Tibial artery (tissue), 4 donors: ENCODE data around the gene PLEKHN1.

ENCODE experiments used
- DNase-seq, 2 donors: peaks; one replicate each; pipeline ENCODE4 v3.0.0-alpha.2; 2019
- H3K27ac ChIP-seq, 2 donors: fragments of 200-600 bp; sonication (generic) in 1 of 2; 1 replicate in 1 of 2; 2 replicates in 1 of 2; pipeline ENCODE4 v1.5.1; 2018 to 2019; ENCODE audit warnings: mild to moderate bottlenecking in 1 of 2
- H3K27me3 ChIP-seq, 2 donors: fragments of 200-600 bp; sonication (generic) in 1 of 2; one replicate each; pipeline versions ENCODE4 v1.5.1 to v1.6.0; 2016 to 2019
- H3K36me3 ChIP-seq, 3 donors: fragments of 200-600 bp; sonication (generic) in 2 of 3; one replicate each; pipeline ENCODE4 v1.5.1; 2016 to 2019; ENCODE audit warnings: mild to moderate bottlenecking in 2 of 3
- H3K4me1 ChIP-seq, 4 donors: fragments of 200-600 bp; sonication (generic) in 2 of 4; 1 replicate in 3 of 4; 2 replicates in 1 of 4; pipeline ENCODE4 v1.5.1; 2016 to 2019
- H3K4me3 ChIP-seq, 2 donors: fragments of 200-600 bp; sonication (generic) in 1 of 2; 1 replicate in 1 of 2; 2 replicates in 1 of 2; pipeline ENCODE4 v1.5.1; 2018 to 2019; ENCODE audit warnings: mild to moderate bottlenecking in 2 of 2
- H3K9me3 ChIP-seq, 3 donors: fragments of 200-600 bp; sonication (generic) in 1 of 3; one replicate each; pipeline ENCODE4 v1.5.1; 2016 to 2019
- intact Hi-C: fragments of 100-400 bp; cut with DNase I; formaldehyde crosslinking; loops from one replicate; pipeline ENCODE4 v1.15.0; 2023; ENCODE audit warnings: low total_unique reads
- TF ChIP-seq, protein P1 (sequence below), 2 experiments: fragments of 200-600 bp in 1 of 2; fragments of 450-650 bp in 1 of 2; IDR thresholded peaks; one replicate each; pipeline ENCODE4 v1.5.1; 2017 to 2019; ENCODE audit warnings: antibody characterized with exemption in 2 of 2, mild to moderate bottlenecking in 1 of 2, moderate library complexity in 1 of 2

PLEKHN1 gene

DNA sequence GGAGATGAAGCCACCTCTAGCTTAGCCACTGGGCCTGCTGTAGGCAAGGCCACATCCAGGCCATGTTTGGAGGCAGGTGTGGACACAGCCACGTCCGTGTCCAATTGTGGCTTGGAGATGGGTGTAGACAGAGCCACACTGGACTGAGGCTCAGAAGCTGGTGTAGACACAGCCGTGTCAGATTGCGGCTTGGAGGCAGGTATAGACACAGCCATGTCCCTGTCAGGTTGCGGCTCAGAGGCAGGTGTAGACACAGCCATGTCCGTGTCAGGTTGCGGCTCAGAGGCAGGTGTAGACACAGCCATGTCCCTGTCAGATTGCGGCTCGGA is 13.4 kb downstream of the PLEKHN1 start:
- Histone ChIP-seq H3K27me3 (peaks cover 0 to 17% of the 10 kb centered on the region in 2 donors), H3K4me3 (no peak overlapping the region), H3K9me3 (no peaks in the 10 kb centered on the region), H3K36me3 (no peaks in the 10 kb centered on the region), H3K27ac (no peak overlapping the region), H3K4me1 (peaks cover 0 to 33% (median 29%) of the 10 kb centered on the region in 4 donors)
- intact Hi-C loops = no loop called here
- TF ChIP-seq, protein P1, sequence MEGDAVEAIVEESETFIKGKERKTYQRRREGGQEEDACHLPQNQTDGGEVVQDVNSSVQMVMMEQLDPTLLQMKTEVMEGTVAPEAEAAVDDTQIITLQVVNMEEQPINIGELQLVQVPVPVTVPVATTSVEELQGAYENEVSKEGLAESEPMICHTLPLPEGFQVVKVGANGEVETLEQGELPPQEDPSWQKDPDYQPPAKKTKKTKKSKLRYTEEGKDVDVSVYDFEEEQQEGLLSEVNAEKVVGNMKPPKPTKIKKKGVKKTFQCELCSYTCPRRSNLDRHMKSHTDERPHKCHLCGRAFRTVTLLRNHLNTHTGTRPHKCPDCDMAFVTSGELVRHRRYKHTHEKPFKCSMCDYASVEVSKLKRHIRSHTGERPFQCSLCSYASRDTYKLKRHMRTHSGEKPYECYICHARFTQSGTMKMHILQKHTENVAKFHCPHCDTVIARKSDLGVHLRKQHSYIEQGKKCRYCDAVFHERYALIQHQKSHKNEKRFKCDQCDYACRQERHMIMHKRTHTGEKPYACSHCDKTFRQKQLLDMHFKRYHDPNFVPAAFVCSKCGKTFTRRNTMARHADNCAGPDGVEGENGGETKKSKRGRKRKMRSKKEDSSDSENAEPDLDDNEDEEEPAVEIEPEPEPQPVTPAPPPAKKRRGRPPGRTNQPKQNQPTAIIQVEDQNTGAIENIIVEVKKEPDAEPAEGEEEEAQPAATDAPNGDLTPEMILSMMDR (IDR thresholded peaks at IDR 0.05) = no peak
- DNase-seq = no peak

DNA sequence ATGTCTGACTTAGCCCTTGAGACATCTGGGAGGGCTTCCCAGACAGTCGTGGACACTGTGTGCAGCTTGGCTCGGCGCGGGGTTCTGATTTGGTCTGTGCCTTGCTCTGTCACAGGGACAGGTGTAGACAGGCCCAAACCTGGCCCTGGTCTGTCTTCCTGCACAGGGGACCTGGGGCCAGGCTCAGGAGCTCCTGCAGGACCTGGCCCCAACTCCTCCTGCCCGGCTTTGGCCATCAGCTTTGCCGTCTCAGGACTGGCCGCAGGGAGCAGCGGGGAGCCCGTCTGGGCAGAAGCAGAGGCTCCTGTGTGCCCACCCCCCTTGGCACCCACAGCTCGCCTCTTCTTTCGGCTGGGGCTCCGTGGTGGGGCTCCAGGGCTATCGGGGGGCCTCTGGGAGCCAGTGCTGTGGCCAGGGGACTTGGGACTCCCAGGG is 13.9 kb downstream of the PLEKHN1 start:
- intact Hi-C loops = no loop called here
- H3K4me1 ChIP-seq = peaks cover 0 to 33% (median 29%) of the 10 kb centered on the region in 4 donors
- TF ChIP-seq, protein P1 (IDR thresholded peaks at IDR 0.05) = no peak
- no peak overlapping the region for H3K4me3 ChIP-seq
- no peaks in the 10 kb centered on the region for H3K9me3 ChIP-seq
- no peaks in the 10 kb centered on the region for H3K36me3 ChIP-seq
- DNase-seq = no peak
- peaks cover 0 to 13% of the 10 kb centered on the region in 2 donors for H3K27me3 ChIP-seq
- no peak overlapping the region for H3K27ac ChIP-seq

DNA sequence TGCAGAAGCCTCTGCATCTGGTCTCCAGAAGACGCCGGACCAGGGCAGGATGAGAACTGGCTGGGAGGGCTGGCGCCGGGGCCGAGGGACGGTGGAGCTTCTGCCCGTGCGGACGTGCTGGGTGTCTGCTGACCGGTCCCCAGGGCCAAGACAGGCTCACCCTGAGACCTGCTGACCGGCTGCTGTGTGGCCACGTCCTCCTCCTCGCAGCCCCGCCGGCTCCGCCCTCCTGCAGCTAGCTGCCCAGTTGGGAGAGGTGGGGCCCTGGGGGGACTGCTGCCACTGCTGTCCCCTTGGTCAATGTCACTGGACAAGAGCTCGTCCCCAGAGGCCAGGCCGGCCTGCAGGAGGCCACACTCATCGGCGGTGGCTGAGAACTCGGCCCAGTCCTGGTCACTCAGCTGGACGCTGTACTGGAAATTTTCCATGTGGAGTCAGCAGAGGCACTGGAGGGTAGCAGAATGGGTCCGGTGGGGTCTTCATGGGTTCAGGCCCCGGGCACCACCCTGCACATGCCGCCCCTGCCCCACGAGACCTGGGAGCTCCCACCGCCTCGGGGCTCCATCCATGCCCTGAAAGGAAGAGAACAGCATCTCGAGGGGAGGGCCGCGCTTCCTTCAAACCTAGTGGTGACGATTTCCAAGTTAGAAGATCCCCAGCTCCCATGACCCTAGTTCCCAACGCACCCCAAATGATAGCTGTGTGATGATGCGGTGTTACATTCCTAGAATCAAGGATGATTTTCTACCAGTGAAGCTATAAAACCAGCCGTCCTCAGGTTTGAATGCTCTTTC is 14.5 kb downstream of the PLEKHN1 start:
- Histone ChIP-seq H3K9me3 (no peaks in the 10 kb centered on the region), H3K4me3 (no peak overlapping the region), H3K36me3 (no peaks in the 10 kb centered on the region), H3K27ac (peak overlapping the region in 1 of 2 donors; percentile 57), H3K27me3 (peaks cover 0 to 6% of the 10 kb centered on the region in 2 donors), H3K4me1 (peaks cover 0 to 33% (median 26%) of the 10 kb centered on the region in 4 donors)
- intact Hi-C loops = no loop called here
- TF ChIP-seq, protein P1 (IDR thresholded peaks at IDR 0.05) = no peak
- no peak for DNase-seq

DNA sequence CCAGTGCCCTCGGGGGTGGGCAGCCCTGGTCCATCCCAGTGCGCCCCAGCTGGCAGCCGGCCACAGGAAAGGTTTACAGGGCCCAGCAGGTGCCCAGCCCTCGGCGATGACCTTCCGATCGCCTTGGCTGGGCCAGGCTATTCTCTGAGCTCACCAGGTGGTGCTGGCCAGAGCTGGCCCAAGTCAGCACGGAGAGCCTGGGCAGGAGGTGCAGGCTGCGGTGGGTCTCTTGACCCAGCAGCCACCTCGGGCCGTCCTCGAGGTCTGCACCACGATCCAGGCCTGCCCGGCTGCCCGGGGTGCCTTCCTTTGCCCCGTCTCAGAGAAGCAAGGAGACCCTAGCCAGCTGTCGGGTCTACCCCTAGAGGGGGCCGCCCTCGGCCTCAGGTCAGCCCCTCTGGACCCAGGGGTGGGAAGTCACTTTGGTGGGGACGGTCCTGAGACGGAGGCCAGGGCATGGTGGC is 15.2 kb downstream of the PLEKHN1 start:
- Histone ChIP-seq H3K27me3 (peaks cover 0 to 2% of the 10 kb centered on the region in 2 donors), H3K9me3 (no peaks in the 10 kb centered on the region), H3K4me1 (peaks cover 0 to 27% (median 19%) of the 10 kb centered on the region in 4 donors), H3K27ac (peak overlapping the region; percentile 28 to 57), H3K36me3 (no peaks in the 10 kb centered on the region), H3K4me3 (no peak overlapping the region)
- DNase-seq = no peak
- TF ChIP-seq, protein P1 (IDR thresholded peaks at IDR 0.05) = no peak
- intact Hi-C loops = no loop called here

DNA sequence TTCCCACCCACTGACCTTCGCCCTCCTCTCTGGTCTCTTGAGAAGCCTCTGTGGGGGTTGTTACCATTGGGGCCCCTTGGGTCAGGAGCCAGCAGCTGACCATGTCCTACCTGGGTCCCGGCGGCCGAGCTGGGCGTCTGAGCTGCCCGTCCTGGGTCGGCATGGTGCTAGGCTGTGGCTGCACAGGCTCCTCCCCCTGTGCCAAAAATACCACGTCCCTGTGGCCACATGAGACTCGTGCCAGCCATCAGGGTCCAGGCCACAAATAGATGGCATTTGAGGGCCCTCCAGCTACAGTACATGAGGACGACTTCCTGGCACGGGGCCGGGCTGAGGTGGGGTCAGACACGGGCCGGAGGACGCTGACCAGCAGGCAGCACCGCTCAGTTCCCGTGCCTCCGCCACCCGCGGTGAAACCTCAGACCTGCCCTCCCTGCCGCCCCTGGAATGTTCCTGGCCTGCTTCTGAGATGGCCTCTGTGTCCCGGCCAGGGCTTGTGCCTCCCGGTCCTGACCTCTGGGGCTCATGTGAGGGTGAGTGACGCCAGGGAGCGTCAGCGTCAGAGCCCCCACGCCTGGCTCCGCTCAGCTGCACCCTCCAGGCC is 15.8 kb downstream of the PLEKHN1 start, which contains the start of gene PERM1:
TSS of gene PERM1 (minus strand) at position 139 of the 604 bp plus-strand sequence. CDS start 1,064 bp downstream, outside the sequence.
- TF ChIP-seq, protein P1 (IDR thresholded peaks at IDR 0.05) = no peak
- intact Hi-C loops = no loop called here
- Histone ChIP-seq H3K36me3 (no peaks in the 10 kb centered on the region), H3K4me1 (peaks cover 0 to 27% (median 19%) of the 10 kb centered on the region in 4 donors), H3K4me3 (no peak within 1 kb of the TSS), H3K27ac (peak within 1 kb of the TSS; percentile 28 to 57), H3K27me3 (peaks cover 0 to 2% of the 10 kb centered on the region in 2 donors), H3K9me3 (no peaks in the 10 kb centered on the region)
- DNase-seq = peak in 1 of 2 donors; percentile 87
